HepG2 (cell line): ENCODE results near the gene HACD2. TPM values are rescaled to one million over a fixed set of nuclear protein-coding genes. Genes with fewer than 3 reads are reported as not detected.

Experiments
- ATAC-seq: fragments of 200-7000 bp; cut with Tn5 transposase; 3 replicates; pipeline ENCODE4 v1.9.1; 2020; ENCODE audit warnings: mild to moderate bottlenecking, moderate library complexity
- BruUV-seq: library from RNA; stranded (reverse); fragments of 400-500 nt; replicated peaks from 2 replicates; lab custom pipeline; 2021; lab: Mats Ljungman, UMichigan
- CTCF ChIA-PET: fragments of 300-600 bp; formaldehyde crosslinking; extraction: SDS; loops from one replicate; lab custom pipeline; 2021; ENCODE audit warnings: low total read pairs, inconsistent platforms, low intra/inter-chr PET ratio; lab: Yijun Ruan, JAX
- POLR2A ChIA-PET: fragments of 350-600 bp; sonication (Branson Sonifier 250); formaldehyde crosslinking; loops from one replicate; lab custom pipeline; 2020; ENCODE audit warnings: antibody characterized with exemption, inconsistent platforms; lab: Yijun Ruan, JAX
- DNase-seq: peaks from one replicate; pipeline ENCODE4 v3.0.0-alpha.2; 2015; ENCODE audit warnings: low spot score
- FAIRE-seq: peaks from 3 replicates; lab custom pipeline; 2011; peaks lifted over from hg19 to GRCh38; lab: Jason Lieb, UNC
- H2AFZ ChIP-seq: one replicate; pipeline ENCODE4 v1.6.1; 2011; ENCODE audit warnings: low read length, inconsistent platforms
- H3K27ac ChIP-seq: fragments of 300-600 bp; 3 replicates; pipeline ENCODE4 v1.8.0; 2011; ENCODE audit warnings: mixed run types, mild to moderate bottlenecking, mixed read lengths, low read length, inconsistent platforms; ENCODE audit not compliant: insufficient read depth; ENCODE audit errors: extremely low read length
- H3K27me3 ChIP-seq, 2 experiments: fragments of 200-600 bp in 1 of 2; 2 replicates in 1 of 2; 3 replicates in 1 of 2; pipeline versions ENCODE4 v1.6.0 to v1.8.0; 2011; ENCODE audit warnings: low read length in 2 of 2, mild to moderate bottlenecking in 2 of 2, moderate library complexity in 2 of 2, inconsistent platforms in 1 of 2; ENCODE audit not compliant: insufficient read depth in 2 of 2, control insufficient read depth in 1 of 2
- H3K36me3 ChIP-seq, 2 experiments: fragments of 200-600 bp in 1 of 2; replicated peaks in 1 of 2; 2 replicates in 1 of 2; 3 replicates in 1 of 2; pipeline versions ENCODE4 v1.5.1 to v1.8.0; 2011; ENCODE audit warnings: low read length in 2 of 2, inconsistent platforms in 1 of 2; ENCODE audit not compliant: insufficient read depth in 2 of 2, control insufficient read depth in 1 of 2
- H3K4me1 ChIP-seq: 2 replicates; pipeline ENCODE4 v1.5.1; 2012; ENCODE audit warnings: low read length, inconsistent platforms; ENCODE audit not compliant: insufficient read depth
- H3K4me2 ChIP-seq: 2 replicates; pipeline ENCODE4 v1.6.0; 2011; ENCODE audit warnings: low read depth, low read length, inconsistent platforms
- H3K4me3 ChIP-seq, 3 experiments: fragments of 200-600 bp in 1 of 3; sonication (generic), shearing (Covaris generic) in 1 of 3; replicated peaks in 1 of 3; 2 replicates each; pipeline ENCODE4 v1.5.1; 2011 to 2016; ENCODE audit warnings: low read length in 3 of 3, inconsistent platforms in 2 of 3, low read depth in 2 of 3, mild to moderate bottlenecking in 2 of 3, control low read depth in 1 of 3, mixed read lengths in 1 of 3; ENCODE audit not compliant: insufficient read depth in 1 of 3
- H3K79me2 ChIP-seq: one replicate; pipeline ENCODE4 v1.6.1; 2011; ENCODE audit warnings: low read length, inconsistent platforms; ENCODE audit not compliant: insufficient read depth
- H3K9ac ChIP-seq: 2 replicates; pipeline ENCODE4 v1.6.0; 2011; ENCODE audit warnings: mild to moderate bottlenecking, low read depth, low read length, inconsistent platforms; ENCODE audit not compliant: insufficient read depth
- H3K9me3 ChIP-seq: 2 replicates; pipeline ENCODE4 v1.5.1; 2012; ENCODE audit warnings: mild to moderate bottlenecking, low read length
- H4K20me1 ChIP-seq: 2 replicates; pipeline ENCODE4 v1.6.0; 2011; ENCODE audit warnings: inconsistent platforms, mild to moderate bottlenecking, low read length, moderate library complexity; ENCODE audit not compliant: insufficient read depth
- FOXK1 ChIP-seq: sonication (generic); formaldehyde crosslinking; IDR thresholded peaks from 2 replicates; pipeline ENCODE4 v1.4.0; 2020; ENCODE audit warnings: low read depth, missing genetic modification reagents, borderline replicate concordance
- SRY ChIP-seq: sonication (generic); formaldehyde crosslinking; IDR thresholded peaks from 2 replicates; pipeline ENCODE4 v1.8.0; 2022; ENCODE audit warnings: mild to moderate bottlenecking, missing genetic modification reagents
- ZNF10 ChIP-seq: sonication (generic); formaldehyde crosslinking; IDR thresholded peaks from 2 replicates; pipeline ENCODE4 v1.4.0; 2020; ENCODE audit warnings: mild to moderate bottlenecking, low read depth, missing genetic modification reagents, borderline replicate concordance
- WGBS: methylation state at CpG from one replicate; pipeline ENCODE4 v1.1.6; 2017; ENCODE audit warnings: low lambda C conversion rate; 5-methylcytosine and 5-hydroxymethylcytosine counted together
- in situ Hi-C: cut with HindIII; loops from 2 replicates; pipeline ENCODE4 v1.10.0; 2017; ENCODE audit warnings: low pct_unique_long_range_greater_than_20kb; ENCODE audit not compliant: extremely low pct_ligation_motif_present
- intact Hi-C: fragments of 100-400 bp; cut with micrococcal nuclease; formaldehyde crosslinking; loops from one replicate; pipeline ENCODE4 v1.10.0; 2022; ENCODE audit not compliant: unreplicated experiment
- polyA plus RNA-seq, 8 experiments: library from polyadenylated mRNA; depleted of rRNA in 3 of 8; stranded (reverse) in 7 of 8; unstranded in 1 of 8; fragments of >200 nt; fragmentation: Illumina TruSeq in 4 of 8; extraction: Trizol in 4 of 8; gene quantifications; 2 replicates each; pipeline versions ENCODE4 v1.2.1 to v1.2.3, GENCODE V29; 2011 to 2016; ENCODE audit warnings: low read depth in 4 of 8, missing spikeins in 1 of 8, mixed read lengths in 1 of 8; ENCODE audit not compliant: insufficient read depth in 1 of 8
- total RNA-seq, 5 experiments: library from RNA; depleted of rRNA; stranded (reverse); fragments of >200 nt; fragmentation: Illumina TruSeq; extraction: Trizol; gene quantifications; 2 replicates each; pipeline ENCODE4 v1.2.3, GENCODE V29; 2016; ENCODE audit warnings: low read depth in 1 of 5
- TF ChIP-seq, protein P1 (sequence below): sonication (generic); formaldehyde crosslinking; conservative IDR thresholded peaks from 2 replicates; pipeline ENCODE4 v1.4.0; 2020; ENCODE audit warnings: missing genetic modification reagents
- TF ChIP-seq, protein P2 (sequence below): sonication (generic); formaldehyde crosslinking; IDR thresholded peaks from 2 replicates; pipeline ENCODE4 v1.5.0; 2020; ENCODE audit warnings: missing genetic modification reagents
- TF ChIP-seq, protein P3 (sequence below): sonication (generic); formaldehyde crosslinking; IDR thresholded peaks from 2 replicates; pipeline ENCODE4 v1.9.0; 2021; ENCODE audit warnings: mild to moderate bottlenecking, missing genetic modification reagents
- TF ChIP-seq, protein P4 (sequence below): IDR thresholded peaks from 2 replicates; pipeline ENCODE4 v1.6.1; 2018; ENCODE audit warnings: missing genetic modification reagents, mild to moderate bottlenecking, missing compliant biosample characterization
- TF ChIP-seq, protein P5 (sequence below): sonication (generic); formaldehyde crosslinking; conservative IDR thresholded peaks from 2 replicates; pipeline ENCODE4 v1.8.1; 2023; ENCODE audit warnings: missing genetic modification reagents
- TF ChIP-seq, protein P6 (sequence below): sonication (generic); formaldehyde crosslinking; IDR thresholded peaks from 2 replicates; pipeline ENCODE4 v1.9.0; 2022; ENCODE audit warnings: low read depth, missing genetic modification reagents

HACD2 gene
- total and polyA plus RNA-seq, 2 of the 13 experiments (the other 11 are each of a cell fraction or from before 2014, with no cell fraction given): 47.0 to 50.4 TPM

DNA sequence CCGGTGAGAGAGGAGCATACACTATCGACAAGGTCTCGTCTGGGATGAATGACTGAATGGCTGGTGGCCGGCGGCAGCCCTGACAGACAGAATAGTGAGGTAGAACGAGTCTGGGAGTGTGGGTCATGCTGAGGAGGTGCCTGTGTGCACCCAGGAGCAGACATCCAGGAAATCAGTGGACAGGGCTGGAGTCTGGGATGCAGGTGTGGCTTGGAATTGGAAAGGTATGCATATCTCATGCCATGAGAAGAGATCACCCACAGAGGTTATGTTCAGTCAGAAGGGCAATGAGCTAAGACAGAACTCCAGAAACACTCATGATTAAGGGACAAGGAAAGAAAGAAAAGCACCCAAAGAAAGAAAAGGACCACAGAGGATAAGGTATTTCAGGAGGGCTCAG lies 20.8 kb downstream of the HACD2 start:
- 95% methylated on average over 6 of the region's 6 CpGs for WGBS
- intact Hi-C loops: no loop called here
- TF ChIP-seq, protein P1, sequence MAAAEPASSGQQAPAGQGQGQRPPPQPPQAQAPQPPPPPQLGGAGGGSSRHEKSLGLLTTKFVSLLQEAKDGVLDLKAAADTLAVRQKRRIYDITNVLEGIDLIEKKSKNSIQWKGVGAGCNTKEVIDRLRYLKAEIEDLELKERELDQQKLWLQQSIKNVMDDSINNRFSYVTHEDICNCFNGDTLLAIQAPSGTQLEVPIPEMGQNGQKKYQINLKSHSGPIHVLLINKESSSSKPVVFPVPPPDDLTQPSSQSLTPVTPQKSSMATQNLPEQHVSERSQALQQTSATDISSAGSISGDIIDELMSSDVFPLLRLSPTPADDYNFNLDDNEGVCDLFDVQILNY (CRISPR knock-in tag): no peak
- TF ChIP-seq, protein P2, sequence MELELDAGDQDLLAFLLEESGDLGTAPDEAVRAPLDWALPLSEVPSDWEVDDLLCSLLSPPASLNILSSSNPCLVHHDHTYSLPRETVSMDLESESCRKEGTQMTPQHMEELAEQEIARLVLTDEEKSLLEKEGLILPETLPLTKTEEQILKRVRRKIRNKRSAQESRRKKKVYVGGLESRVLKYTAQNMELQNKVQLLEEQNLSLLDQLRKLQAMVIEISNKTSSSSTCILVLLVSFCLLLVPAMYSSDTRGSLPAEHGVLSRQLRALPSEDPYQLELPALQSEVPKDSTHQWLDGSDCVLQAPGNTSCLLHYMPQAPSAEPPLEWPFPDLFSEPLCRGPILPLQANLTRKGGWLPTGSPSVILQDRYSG (CRISPR knock-in tag): no peak
- TF ChIP-seq SRY (no peak), FOXK1 (no peak), ZNF10 (CRISPR knock-in tag) (no peak)
- TF ChIP-seq, protein P3, sequence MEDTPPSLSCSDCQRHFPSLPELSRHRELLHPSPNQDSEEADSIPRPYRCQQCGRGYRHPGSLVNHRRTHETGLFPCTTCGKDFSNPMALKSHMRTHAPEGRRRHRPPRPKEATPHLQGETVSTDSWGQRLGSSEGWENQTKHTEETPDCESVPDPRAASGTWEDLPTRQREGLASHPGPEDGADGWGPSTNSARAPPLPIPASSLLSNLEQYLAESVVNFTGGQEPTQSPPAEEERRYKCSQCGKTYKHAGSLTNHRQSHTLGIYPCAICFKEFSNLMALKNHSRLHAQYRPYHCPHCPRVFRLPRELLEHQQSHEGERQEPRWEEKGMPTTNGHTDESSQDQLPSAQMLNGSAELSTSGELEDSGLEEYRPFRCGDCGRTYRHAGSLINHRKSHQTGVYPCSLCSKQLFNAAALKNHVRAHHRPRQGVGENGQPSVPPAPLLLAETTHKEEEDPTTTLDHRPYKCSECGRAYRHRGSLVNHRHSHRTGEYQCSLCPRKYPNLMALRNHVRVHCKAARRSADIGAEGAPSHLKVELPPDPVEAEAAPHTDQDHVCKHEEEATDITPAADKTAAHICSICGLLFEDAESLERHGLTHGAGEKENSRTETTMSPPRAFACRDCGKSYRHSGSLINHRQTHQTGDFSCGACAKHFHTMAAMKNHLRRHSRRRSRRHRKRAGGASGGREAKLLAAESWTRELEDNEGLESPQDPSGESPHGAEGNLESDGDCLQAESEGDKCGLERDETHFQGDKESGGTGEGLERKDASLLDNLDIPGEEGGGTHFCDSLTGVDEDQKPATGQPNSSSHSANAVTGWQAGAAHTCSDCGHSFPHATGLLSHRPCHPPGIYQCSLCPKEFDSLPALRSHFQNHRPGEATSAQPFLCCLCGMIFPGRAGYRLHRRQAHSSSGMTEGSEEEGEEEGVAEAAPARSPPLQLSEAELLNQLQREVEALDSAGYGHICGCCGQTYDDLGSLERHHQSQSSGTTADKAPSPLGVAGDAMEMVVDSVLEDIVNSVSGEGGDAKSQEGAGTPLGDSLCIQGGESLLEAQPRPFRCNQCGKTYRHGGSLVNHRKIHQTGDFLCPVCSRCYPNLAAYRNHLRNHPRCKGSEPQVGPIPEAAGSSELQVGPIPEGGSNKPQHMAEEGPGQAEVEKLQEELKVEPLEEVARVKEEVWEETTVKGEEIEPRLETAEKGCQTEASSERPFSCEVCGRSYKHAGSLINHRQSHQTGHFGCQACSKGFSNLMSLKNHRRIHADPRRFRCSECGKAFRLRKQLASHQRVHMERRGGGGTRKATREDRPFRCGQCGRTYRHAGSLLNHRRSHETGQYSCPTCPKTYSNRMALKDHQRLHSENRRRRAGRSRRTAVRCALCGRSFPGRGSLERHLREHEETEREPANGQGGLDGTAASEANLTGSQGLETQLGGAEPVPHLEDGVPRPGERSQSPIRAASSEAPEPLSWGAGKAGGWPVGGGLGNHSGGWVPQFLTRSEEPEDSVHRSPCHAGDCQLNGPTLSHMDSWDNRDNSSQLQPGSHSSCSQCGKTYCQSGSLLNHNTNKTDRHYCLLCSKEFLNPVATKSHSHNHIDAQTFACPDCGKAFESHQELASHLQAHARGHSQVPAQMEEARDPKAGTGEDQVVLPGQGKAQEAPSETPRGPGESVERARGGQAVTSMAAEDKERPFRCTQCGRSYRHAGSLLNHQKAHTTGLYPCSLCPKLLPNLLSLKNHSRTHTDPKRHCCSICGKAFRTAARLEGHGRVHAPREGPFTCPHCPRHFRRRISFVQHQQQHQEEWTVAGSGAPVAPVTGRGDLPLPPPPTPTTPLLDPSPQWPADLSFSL: no peak
- TF ChIP-seq, protein P4, sequence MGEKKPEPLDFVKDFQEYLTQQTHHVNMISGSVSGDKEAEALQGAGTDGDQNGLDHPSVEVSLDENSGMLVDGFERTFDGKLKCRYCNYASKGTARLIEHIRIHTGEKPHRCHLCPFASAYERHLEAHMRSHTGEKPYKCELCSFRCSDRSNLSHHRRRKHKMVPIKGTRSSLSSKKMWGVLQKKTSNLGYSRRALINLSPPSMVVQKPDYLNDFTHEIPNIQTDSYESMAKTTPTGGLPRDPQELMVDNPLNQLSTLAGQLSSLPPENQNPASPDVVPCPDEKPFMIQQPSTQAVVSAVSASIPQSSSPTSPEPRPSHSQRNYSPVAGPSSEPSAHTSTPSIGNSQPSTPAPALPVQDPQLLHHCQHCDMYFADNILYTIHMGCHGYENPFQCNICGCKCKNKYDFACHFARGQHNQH (CRISPR knock-in tag): no peak
- TF ChIP-seq, protein P5, sequence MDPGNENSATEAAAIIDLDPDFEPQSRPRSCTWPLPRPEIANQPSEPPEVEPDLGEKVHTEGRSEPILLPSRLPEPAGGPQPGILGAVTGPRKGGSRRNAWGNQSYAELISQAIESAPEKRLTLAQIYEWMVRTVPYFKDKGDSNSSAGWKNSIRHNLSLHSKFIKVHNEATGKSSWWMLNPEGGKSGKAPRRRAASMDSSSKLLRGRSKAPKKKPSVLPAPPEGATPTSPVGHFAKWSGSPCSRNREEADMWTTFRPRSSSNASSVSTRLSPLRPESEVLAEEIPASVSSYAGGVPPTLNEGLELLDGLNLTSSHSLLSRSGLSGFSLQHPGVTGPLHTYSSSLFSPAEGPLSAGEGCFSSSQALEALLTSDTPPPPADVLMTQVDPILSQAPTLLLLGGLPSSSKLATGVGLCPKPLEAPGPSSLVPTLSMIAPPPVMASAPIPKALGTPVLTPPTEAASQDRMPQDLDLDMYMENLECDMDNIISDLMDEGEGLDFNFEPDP (CRISPR knock-in tag): no peak
- TF ChIP-seq, protein P6, sequence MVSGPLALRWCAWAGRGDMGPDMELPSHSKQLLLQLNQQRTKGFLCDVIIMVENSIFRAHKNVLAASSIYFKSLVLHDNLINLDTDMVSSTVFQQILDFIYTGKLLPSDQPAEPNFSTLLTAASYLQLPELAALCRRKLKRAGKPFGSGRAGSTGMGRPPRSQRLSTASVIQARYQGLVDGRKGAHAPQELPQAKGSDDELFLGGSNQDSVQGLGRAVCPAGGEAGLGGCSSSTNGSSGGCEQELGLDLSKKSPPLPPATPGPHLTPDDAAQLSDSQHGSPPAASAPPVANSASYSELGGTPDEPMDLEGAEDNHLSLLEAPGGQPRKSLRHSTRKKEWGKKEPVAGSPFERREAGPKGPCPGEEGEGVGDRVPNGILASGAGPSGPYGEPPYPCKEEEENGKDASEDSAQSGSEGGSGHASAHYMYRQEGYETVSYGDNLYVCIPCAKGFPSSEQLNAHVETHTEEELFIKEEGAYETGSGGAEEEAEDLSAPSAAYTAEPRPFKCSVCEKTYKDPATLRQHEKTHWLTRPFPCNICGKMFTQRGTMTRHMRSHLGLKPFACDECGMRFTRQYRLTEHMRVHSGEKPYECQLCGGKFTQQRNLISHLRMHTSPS (CRISPR knock-in tag): no peak

More for the DNA sequence above, 20.8 kb downstream of the HACD2 start:
- BruUV-seq: no TSS peak
- in situ Hi-C loops: no loop called here
- Histone ChIP-seq H3K4me1 (no peaks in the 10 kb centered on the region), H3K4me2 (no peak overlapping the region), H3K27me3 (no peaks in the 10 kb centered on the region), H3K27ac (no peak overlapping the region), H3K36me3 (peaks cover 13 to 53% of the 10 kb centered on the region in 2 experiments; a peak in 4 of 5 replicates), H3K9ac (no peak overlapping the region), H2AFZ (no peak overlapping the region), H3K4me3 (no peak overlapping the region), H4K20me1 (no peaks in the 10 kb centered on the region; the same call in 1 of the 2 replicates), H3K79me2 (peaks cover 6% of the 10 kb centered on the region), H3K9me3 (no peaks in the 10 kb centered on the region)
- FAIRE-seq (no peak), ATAC-seq (no peak), DNase-seq (no peak)
- POLR2A ChIA-PET: no interaction called here
- CTCF ChIA-PET: no interaction called here
